Measurements from ENCODE around the gene WDR20.

GRCh38 chr14:102185360-102185759 lies 45.7 kb downstream of the WDR20 start:
- TF ChIP-seq POLR2A (IDR thresholded peaks at IDR 0.05) (no peak), CTCF (IDR thresholded peaks at IDR 0.05) (no peak), POLR2AphosphoS5 (IDR thresholded peaks at IDR 0.05) (no peak)

Measured in sigmoid colon (tissue), 4 donors.